SK-N-SH (cell line): ENCODE measurements around the gene ZNF438. TPM values are rescaled to one million over a fixed set of nuclear protein-coding genes. Genes with fewer than 3 reads are reported as not detected.
A peak's percentile ranks its signal among the peaks of the same experiment; 100 is the strongest.

Experiments
- CTCF ChIA-PET: fragments of 300-600, 350-600 bp; formaldehyde crosslinking; extraction: SDS; loops from one replicate; lab custom pipeline; 2021; lab: Yijun Ruan, JAX
- POLR2A ChIA-PET: fragments of 350-600 bp; sonication (Branson Sonifier 250); formaldehyde crosslinking; extraction: SDS; loops from one replicate; lab custom pipeline; 2020; ENCODE audit warnings: antibody characterized with exemption, inconsistent platforms; lab: Yijun Ruan, JAX
- DNase-seq: peaks from one replicate; pipeline ENCODE4 v3.0.0; 2012
- H2AFZ ChIP-seq: fragments of 200-600 bp; sonication (generic); 2 replicates; pipeline ENCODE4 v1.8.1; 2016; ENCODE audit warnings: antibody characterized with exemption, mild to moderate bottlenecking, low read depth
- H3F3A ChIP-seq: fragments of 200-600 bp; sonication (generic); replicated peaks from 2 replicates; pipeline ENCODE3; 2016; ENCODE audit warnings: antibody characterized with exemption, mild to moderate bottlenecking; ENCODE audit not compliant: insufficient read depth
- H3K27ac ChIP-seq, 2 experiments: fragments of 200-500 bp in 1 of 2; fragments of 200-600 bp in 1 of 2; sonication (Bioruptor generic) in 1 of 2; sonication (generic), shearing (Covaris generic) in 1 of 2; 2 replicates each; pipeline versions ENCODE4 v1.5.1 to v1.6.1; 2014 to 2016; ENCODE audit warnings: low read depth in 2 of 2, inconsistent platforms in 1 of 2, low read length in 1 of 2, mild to moderate bottlenecking in 1 of 2, mixed read lengths in 1 of 2
- H3K27me3 ChIP-seq: fragments of 200-600 bp; sonication (generic), shearing (Covaris generic); 2 replicates; pipeline ENCODE4 v1.6.1; 2016; ENCODE audit warnings: mixed run types; ENCODE audit not compliant: insufficient read depth
- H3K36me3 ChIP-seq, 2 experiments: fragments of 200-500 bp in 1 of 2; fragments of 200-600 bp in 1 of 2; sonication (Bioruptor generic) in 1 of 2; sonication (generic) in 1 of 2; replicated peaks in 1 of 2; 2 replicates each; pipeline versions ENCODE3 to v1.5.1; 2014 to 2016; ENCODE audit warnings: low read length in 1 of 2, mild to moderate bottlenecking in 1 of 2; ENCODE audit not compliant: insufficient read depth in 2 of 2, control insufficient read depth in 1 of 2
- H3K4me1 ChIP-seq, 2 experiments: fragments of 200-500 bp in 1 of 2; fragments of 200-600 bp in 1 of 2; sonication (Bioruptor generic) in 1 of 2; sonication (generic), shearing (Covaris generic) in 1 of 2; 2 replicates each; pipeline versions ENCODE4 v1.5.1 to v1.6.1; 2014 to 2016; ENCODE audit warnings: low read depth in 1 of 2, low read length in 1 of 2, mixed run types in 1 of 2; ENCODE audit not compliant: insufficient read depth in 2 of 2, control insufficient read depth in 1 of 2
- H3K4me2 ChIP-seq: fragments of 200-600 bp; sonication (generic), shearing (Covaris generic); 2 replicates; pipeline ENCODE4 v1.6.1; 2017; ENCODE audit warnings: mixed run types
- H3K4me3 ChIP-seq, 2 experiments: fragments of 200-500 bp in 1 of 2; fragments of 200-600 bp in 1 of 2; sonication (Bioruptor generic) in 1 of 2; sonication (generic), shearing (Covaris generic) in 1 of 2; 2 replicates each; pipeline versions ENCODE4 v1.5.1 to v1.8.1; 2014 to 2016; ENCODE audit warnings: low read depth in 2 of 2, inconsistent platforms in 1 of 2, low read length in 1 of 2, mild to moderate bottlenecking in 1 of 2, mixed read lengths in 1 of 2, moderate library complexity in 1 of 2
- H3K79me2 ChIP-seq: fragments of 200-600 bp; sonication (generic); 2 replicates; pipeline ENCODE4 v1.8.1; 2017; ENCODE audit warnings: mild to moderate bottlenecking; ENCODE audit not compliant: insufficient read depth
- H3K9ac ChIP-seq: fragments of 200-600 bp; sonication (generic); 2 replicates; pipeline ENCODE4 v1.6.1; 2017; ENCODE audit warnings: mixed run types
- H3K9me2 ChIP-seq: fragments of 200-600 bp; sonication (generic); 2 replicates; pipeline ENCODE4 v1.6.1; 2017; ENCODE audit warnings: mixed run types
- H3K9me3 ChIP-seq: fragments of 200-600 bp; sonication (generic); 2 replicates; pipeline ENCODE4 v1.6.1; 2017; ENCODE audit warnings: mixed run types, mild to moderate bottlenecking, moderate library complexity
- H4K20me1 ChIP-seq: fragments of 200-600 bp; sonication (generic); 2 replicates; pipeline ENCODE4 v1.6.1; 2017; ENCODE audit warnings: mild to moderate bottlenecking, mixed run types; ENCODE audit not compliant: insufficient read depth
- EZH2phosphoT487 ChIP-seq: fragments of 200-600 bp; sonication (generic); IDR thresholded peaks from 2 replicates; pipeline ENCODE4 v1.6.1; 2017; ENCODE audit warnings: low read depth, mixed run types, mild to moderate bottlenecking, antibody characterized with exemption, moderate library complexity, borderline replicate concordance
- FOSL2 ChIP-seq: IDR thresholded peaks from 2 replicates; pipeline ENCODE4 v1.4.0; 2012; ENCODE audit warnings: low read depth, mild to moderate bottlenecking, moderate library complexity, borderline replicate concordance
- FOXM1 ChIP-seq: IDR thresholded peaks from 2 replicates; pipeline ENCODE4 v1.4.0; 2012; ENCODE audit warnings: low read depth, mild to moderate bottlenecking
- GATA2 ChIP-seq: sonication (generic); formaldehyde crosslinking; IDR thresholded peaks from 2 replicates; pipeline ENCODE4 v1.5.0; 2020; ENCODE audit warnings: mild to moderate bottlenecking, missing genetic modification reagents
- JUND ChIP-seq: IDR thresholded peaks from 2 replicates; pipeline ENCODE4 v1.4.0; 2012
- MEF2A ChIP-seq: IDR thresholded peaks from 2 replicates; pipeline ENCODE4 v1.4.0; 2012; ENCODE audit warnings: low read depth, borderline replicate concordance
- MXI1 ChIP-seq: IDR thresholded peaks from 2 replicates; pipeline ENCODE4 v1.6.1; 2012; ENCODE audit warnings: mild to moderate bottlenecking, low read depth, low read length, improper control_type of control experiment
- PBX3 ChIP-seq: IDR thresholded peaks from 2 replicates; pipeline ENCODE4; 2012
- RCOR1 ChIP-seq: fragments of 150-350 bp; IDR thresholded peaks from 2 replicates; pipeline ENCODE4 v1.6.1; 2017; ENCODE audit warnings: antibody characterized with exemption, low read length
- RFX5 ChIP-seq: IDR thresholded peaks from 2 replicates; pipeline ENCODE4 v1.6.1; 2012; ENCODE audit warnings: mild to moderate bottlenecking, improper control_type of control experiment, low read length
- SIN3A ChIP-seq: IDR thresholded peaks from 2 replicates; pipeline ENCODE4 v1.6.1; 2012; ENCODE audit warnings: low read depth, mild to moderate bottlenecking, low read length, moderate library complexity, borderline replicate concordance
- TCF12 ChIP-seq: IDR thresholded peaks from 2 replicates; pipeline ENCODE4 v1.4.0; 2012
- TEAD4 ChIP-seq: IDR thresholded peaks from 2 replicates; pipeline ENCODE4 v1.4.0; 2012; ENCODE audit warnings: mild to moderate bottlenecking, borderline replicate concordance; ENCODE audit not compliant: insufficient read depth
- USF1 ChIP-seq: IDR thresholded peaks from 2 replicates; pipeline ENCODE4 v1.4.0; 2012; ENCODE audit warnings: low read depth, borderline replicate concordance
- ZBTB33 ChIP-seq: IDR thresholded peaks from 2 replicates; pipeline ENCODE4 v1.4.0; 2012; ENCODE audit warnings: low read depth, borderline replicate concordance
- WGBS: methylation state at CpG from one replicate; pipeline ENCODE4 v1.1.6; 2017; ENCODE audit warnings: low lambda C conversion rate; 5-methylcytosine and 5-hydroxymethylcytosine counted together
- polyA plus RNA-seq, 3 experiments: library from polyadenylated mRNA; depleted of rRNA; stranded (reverse); fragments of >200 nt; gene quantifications; 2 replicates each; pipeline ENCODE4 v1.2.3, GENCODE V29; 2012
- TF ChIP-seq, protein P1 (sequence below): IDR thresholded peaks from 2 replicates; pipeline ENCODE4 v1.6.1; 2012; ENCODE audit warnings: mild to moderate bottlenecking, low read depth, low read length, moderate library complexity

The ZNF438 gene
- polyA plus RNA-seq, 1 of the 3 experiments (the other 2 are of a cell fraction): 2.1 TPM

DNA sequence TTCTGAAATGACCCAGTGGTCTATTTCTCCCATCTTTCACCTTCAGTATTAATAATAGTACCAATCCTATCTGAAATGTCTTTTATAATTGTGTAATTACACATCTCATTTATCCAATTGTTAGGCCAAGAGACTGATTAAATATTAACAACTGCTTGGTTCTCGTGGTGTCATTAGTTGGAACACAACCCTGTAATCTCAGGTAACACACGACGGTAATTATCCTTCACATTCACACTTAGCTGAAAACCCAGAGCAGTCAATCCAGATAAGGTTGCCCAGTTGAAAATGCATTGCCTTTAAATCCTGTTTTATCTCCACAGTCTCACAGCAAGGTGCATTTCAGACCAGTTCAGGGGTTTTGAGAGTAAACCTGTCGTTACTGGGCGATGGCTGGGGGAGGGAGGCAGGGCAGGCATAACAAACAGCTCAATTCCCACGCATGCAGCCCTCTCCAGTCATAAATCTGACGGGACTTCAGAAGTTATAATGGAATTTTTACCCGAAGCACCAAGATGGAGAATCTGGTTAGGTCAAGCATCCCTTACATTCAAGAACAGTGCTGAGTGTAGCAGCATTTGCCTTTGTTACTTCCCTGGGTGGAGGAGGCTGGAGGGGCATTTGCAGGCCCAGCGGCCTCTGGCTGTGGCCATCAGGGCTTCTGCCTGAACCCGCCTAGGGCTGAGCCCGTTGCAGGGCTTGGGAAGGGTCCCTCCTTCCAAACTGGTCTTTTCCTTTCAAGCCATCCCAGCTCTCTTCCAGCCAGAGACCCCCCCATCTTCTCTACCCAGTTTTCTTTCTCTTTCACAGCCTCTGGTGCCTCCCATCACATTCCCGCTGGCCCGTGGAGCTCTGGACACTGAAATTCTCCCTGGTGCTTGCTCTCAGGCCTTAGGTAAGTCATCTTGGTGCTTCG is 201.1 kb downstream of the ZNF438 start:
- H3K9me3 ChIP-seq: no peaks in the 10 kb centered on the region
- H3K4me3 ChIP-seq: no peak overlapping the region
- H3K36me3 ChIP-seq: no peaks in the 10 kb centered on the region
- no peaks in the 10 kb centered on the region for H3K9me2 ChIP-seq
- ChIA-PET CTCF (interaction anchor here (1.0 to 1.1 kb wide), 2 partner anchors 8 to 12 kb away, joined by 3 read pairs; no protein-coding TSS in a partner anchor), POLR2A (no interaction called here)
- no peaks in the 10 kb centered on the region for H3K79me2 ChIP-seq
- no peak overlapping the region for H3K4me2 ChIP-seq
- no peaks in the 10 kb centered on the region for H3F3A ChIP-seq
- peaks cover 0 to 11% of the 10 kb centered on the region in 2 experiments; a peak in 1 of 4 replicates for H3K4me1 ChIP-seq
- no peak overlapping the region for H2AFZ ChIP-seq
- no peak for DNase-seq
- H3K27ac ChIP-seq: no peak overlapping the region
- no peaks in the 10 kb centered on the region for H4K20me1 ChIP-seq
- TF ChIP-seq EZH2phosphoT487 (no peak), GATA2 (CRISPR knock-in tag) (no peak), RFX5 (no peak), MEF2A (no peak), MXI1 (no peak), ZBTB33 (no peak), FOSL2 (no peak), SIN3A (no peak), PBX3 (no peak), TEAD4 (no peak)
- H3K27me3 ChIP-seq: no peaks in the 10 kb centered on the region
- no peak overlapping the region for H3K9ac ChIP-seq
- 90% methylated on average over 13 of the region's 14 CpGs for WGBS

- H3K27ac ChIP-seq: no peak overlapping the region
- TF ChIP-seq, protein P1, sequence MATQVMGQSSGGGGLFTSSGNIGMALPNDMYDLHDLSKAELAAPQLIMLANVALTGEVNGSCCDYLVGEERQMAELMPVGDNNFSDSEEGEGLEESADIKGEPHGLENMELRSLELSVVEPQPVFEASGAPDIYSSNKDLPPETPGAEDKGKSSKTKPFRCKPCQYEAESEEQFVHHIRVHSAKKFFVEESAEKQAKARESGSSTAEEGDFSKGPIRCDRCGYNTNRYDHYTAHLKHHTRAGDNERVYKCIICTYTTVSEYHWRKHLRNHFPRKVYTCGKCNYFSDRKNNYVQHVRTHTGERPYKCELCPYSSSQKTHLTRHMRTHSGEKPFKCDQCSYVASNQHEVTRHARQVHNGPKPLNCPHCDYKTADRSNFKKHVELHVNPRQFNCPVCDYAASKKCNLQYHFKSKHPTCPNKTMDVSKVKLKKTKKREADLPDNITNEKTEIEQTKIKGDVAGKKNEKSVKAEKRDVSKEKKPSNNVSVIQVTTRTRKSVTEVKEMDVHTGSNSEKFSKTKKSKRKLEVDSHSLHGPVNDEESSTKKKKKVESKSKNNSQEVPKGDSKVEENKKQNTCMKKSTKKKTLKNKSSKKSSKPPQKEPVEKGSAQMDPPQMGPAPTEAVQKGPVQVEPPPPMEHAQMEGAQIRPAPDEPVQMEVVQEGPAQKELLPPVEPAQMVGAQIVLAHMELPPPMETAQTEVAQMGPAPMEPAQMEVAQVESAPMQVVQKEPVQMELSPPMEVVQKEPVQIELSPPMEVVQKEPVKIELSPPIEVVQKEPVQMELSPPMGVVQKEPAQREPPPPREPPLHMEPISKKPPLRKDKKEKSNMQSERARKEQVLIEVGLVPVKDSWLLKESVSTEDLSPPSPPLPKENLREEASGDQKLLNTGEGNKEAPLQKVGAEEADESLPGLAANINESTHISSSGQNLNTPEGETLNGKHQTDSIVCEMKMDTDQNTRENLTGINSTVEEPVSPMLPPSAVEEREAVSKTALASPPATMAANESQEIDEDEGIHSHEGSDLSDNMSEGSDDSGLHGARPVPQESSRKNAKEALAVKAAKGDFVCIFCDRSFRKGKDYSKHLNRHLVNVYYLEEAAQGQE: no peak
- TF ChIP-seq FOXM1 (no peak), RCOR1 (no peak), SIN3A (no peak), USF1 (no peak), RFX5 (no peak), FOSL2 (peak; percentile 50), TCF12 (0 out of 2 replicates have a peak, but pooled peaks have one; percentile 36), JUND (peak; percentile 46)
These were observed 201.8 kb downstream of the ZNF438 start for GRCh38 chr10:30829901-30830300.

More at GRCh38 chr10:30829901-30830300, 201.8 kb downstream of the ZNF438 start:
- CTCF ChIA-PET: no interaction called here
- Histone ChIP-seq H3K36me3 (no peaks in the 10 kb centered on the region), H2AFZ (no peak overlapping the region), H4K20me1 (no peaks in the 10 kb centered on the region), H3K4me3 (no peak overlapping the region), H3K27me3 (no peaks in the 10 kb centered on the region), H3K9ac (no peak overlapping the region), H3F3A (no peaks in the 10 kb centered on the region), H3K9me2 (no peaks in the 10 kb centered on the region), H3K4me1 (peaks cover 0 to 11% of the 10 kb centered on the region in 2 experiments; a peak in 1 of 4 replicates), H3K79me2 (no peaks in the 10 kb centered on the region), H3K4me2 (no peak overlapping the region), H3K9me3 (no peaks in the 10 kb centered on the region)
- POLR2A ChIA-PET: no interaction called here
- WGBS: 38% methylated on average over 3 of the region's 3 CpGs
- no peak for DNase-seq
